Panc1 (cell line): Measurements from ENCODE around the gene WDR6. TPM values are rescaled to one million over a fixed set of nuclear protein-coding genes. Genes with fewer than 3 reads are reported as not detected.

Source experiments
- ATAC-seq: fragments of 200-7000 bp; cut with Tn5 transposase; 2 replicates; pipeline ENCODE4 v1.9.1; 2020; ENCODE audit warnings: mild to moderate bottlenecking, moderate library complexity
- BruUV-seq: library from RNA; stranded (reverse); fragments of 400-500 nt; replicated peaks from 2 replicates; lab custom pipeline; 2021; lab: Mats Ljungman, UMichigan
- CTCF ChIA-PET: fragments of 300-600 bp; sonication (Branson Sonifier 250); formaldehyde crosslinking; loops from one replicate; lab custom pipeline; 2022; ENCODE audit warnings: antibody characterized with exemption; lab: Charles Lee
- POLR2A ChIA-PET: fragments of 300-600 bp; sonication (Branson Sonifier 250); formaldehyde crosslinking; loops from one replicate; lab custom pipeline; 2022; ENCODE audit warnings: antibody characterized with exemption; lab: Charles Lee
- DNase-seq: peaks from one replicate; pipeline ENCODE4 v3.0.0-alpha.2; 2010; ENCODE audit warnings: low read depth, low spot score
- H3K27ac ChIP-seq: 2 replicates; pipeline ENCODE4 v1.5.1; 2011; ENCODE audit warnings: mild to moderate bottlenecking, low read length, inconsistent platforms
- H3K27me3 ChIP-seq: fragments of 200-500 bp; sonication (Bioruptor generic); 2 replicates; pipeline ENCODE4 v1.6.0; 2014; ENCODE audit warnings: low read length, inconsistent platforms; ENCODE audit not compliant: control insufficient read depth, insufficient read depth
- H3K36me3 ChIP-seq: fragments of 200-500 bp; sonication (Bioruptor generic); 2 replicates; pipeline ENCODE4 v1.5.1; 2014; ENCODE audit warnings: inconsistent platforms, mild to moderate bottlenecking, low read length, moderate library complexity; ENCODE audit not compliant: control insufficient read depth, insufficient read depth
- H3K4me1 ChIP-seq: 2 replicates; pipeline ENCODE4 v1.5.1; 2011; ENCODE audit warnings: inconsistent platforms, mild to moderate bottlenecking, low read length, moderate library complexity; ENCODE audit not compliant: control insufficient read depth, insufficient read depth
- H3K4me3 ChIP-seq, 2 experiments: 2 replicates each; pipeline ENCODE4 v1.5.1; 2011 to 2012; ENCODE audit warnings: low read depth in 2 of 2, low read length in 2 of 2, mild to moderate bottlenecking in 2 of 2, inconsistent platforms in 1 of 2, moderate library complexity in 1 of 2
- H3K9me3 ChIP-seq: fragments of 200-500 bp; sonication (Bioruptor generic); 2 replicates; pipeline ENCODE4 v1.5.1; 2014; ENCODE audit warnings: low read depth, mild to moderate bottlenecking, inconsistent platforms, low read length, moderate library complexity; ENCODE audit not compliant: control insufficient read depth, insufficient read depth
- POLR2AphosphoS5 ChIP-seq: IDR thresholded peaks from 2 replicates; pipeline ENCODE4 v1.6.1; 2012; ENCODE audit warnings: mild to moderate bottlenecking, low read depth, low read length, moderate library complexity
- SIN3A ChIP-seq: IDR thresholded peaks from 2 replicates; pipeline ENCODE4 v1.6.1; 2012; ENCODE audit warnings: low read depth, mild to moderate bottlenecking, low read length, moderate library complexity, borderline replicate concordance; ENCODE audit not compliant: insufficient read depth
- TCF7L2 ChIP-seq: IDR thresholded peaks from 2 replicates; pipeline ENCODE4 v1.6.1; 2011; ENCODE audit warnings: mild to moderate bottlenecking, low read depth, low read length, inconsistent platforms
- in situ Hi-C: cut with HindIII; loops from 2 replicates; pipeline ENCODE4 v1.10.0; 2016; ENCODE audit warnings: low sequenced_read_pairs, low pct_unique_long_range_greater_than_20kb
- intact Hi-C: fragments of 100-400 bp; cut with micrococcal nuclease; formaldehyde crosslinking; loops from one replicate; pipeline ENCODE4 v1.10.0; 2022; ENCODE audit not compliant: unreplicated experiment
- total RNA-seq: library from RNA; stranded (reverse); gene quantifications from one replicate; pipeline ENCODE4 v1.2.1, GENCODE V29; 2021; ENCODE audit not compliant: unreplicated experiment
- TF ChIP-seq, protein P1 (sequence below), 2 experiments: IDR thresholded peaks; 2 replicates each; pipeline ENCODE4 v1.6.1; 2011 to 2012; ENCODE audit warnings: low read depth in 2 of 2, control low read depth in 1 of 2, low read length in 1 of 2, mild to moderate bottlenecking in 1 of 2, moderate library complexity in 1 of 2; ENCODE audit not compliant: insufficient read depth in 1 of 2
- TF ChIP-seq, protein P2 (sequence below): fragments of 450-650 bp; IDR thresholded peaks from 2 replicates; pipeline ENCODE4 v1.5.1; 2017; ENCODE audit warnings: mild to moderate bottlenecking

Gene WDR6
- total RNA-seq, 1 experiment from 2014 or later, result 142 TPM

- H3K27me3 ChIP-seq, result no peaks in the 10 kb centered on the region
- peaks cover 24% of the 10 kb centered on the region; the same call in 1 of the 2 replicates for H3K4me1 ChIP-seq
- CTCF ChIA-PET, result no interaction called here
- TF ChIP-seq, protein P1, sequence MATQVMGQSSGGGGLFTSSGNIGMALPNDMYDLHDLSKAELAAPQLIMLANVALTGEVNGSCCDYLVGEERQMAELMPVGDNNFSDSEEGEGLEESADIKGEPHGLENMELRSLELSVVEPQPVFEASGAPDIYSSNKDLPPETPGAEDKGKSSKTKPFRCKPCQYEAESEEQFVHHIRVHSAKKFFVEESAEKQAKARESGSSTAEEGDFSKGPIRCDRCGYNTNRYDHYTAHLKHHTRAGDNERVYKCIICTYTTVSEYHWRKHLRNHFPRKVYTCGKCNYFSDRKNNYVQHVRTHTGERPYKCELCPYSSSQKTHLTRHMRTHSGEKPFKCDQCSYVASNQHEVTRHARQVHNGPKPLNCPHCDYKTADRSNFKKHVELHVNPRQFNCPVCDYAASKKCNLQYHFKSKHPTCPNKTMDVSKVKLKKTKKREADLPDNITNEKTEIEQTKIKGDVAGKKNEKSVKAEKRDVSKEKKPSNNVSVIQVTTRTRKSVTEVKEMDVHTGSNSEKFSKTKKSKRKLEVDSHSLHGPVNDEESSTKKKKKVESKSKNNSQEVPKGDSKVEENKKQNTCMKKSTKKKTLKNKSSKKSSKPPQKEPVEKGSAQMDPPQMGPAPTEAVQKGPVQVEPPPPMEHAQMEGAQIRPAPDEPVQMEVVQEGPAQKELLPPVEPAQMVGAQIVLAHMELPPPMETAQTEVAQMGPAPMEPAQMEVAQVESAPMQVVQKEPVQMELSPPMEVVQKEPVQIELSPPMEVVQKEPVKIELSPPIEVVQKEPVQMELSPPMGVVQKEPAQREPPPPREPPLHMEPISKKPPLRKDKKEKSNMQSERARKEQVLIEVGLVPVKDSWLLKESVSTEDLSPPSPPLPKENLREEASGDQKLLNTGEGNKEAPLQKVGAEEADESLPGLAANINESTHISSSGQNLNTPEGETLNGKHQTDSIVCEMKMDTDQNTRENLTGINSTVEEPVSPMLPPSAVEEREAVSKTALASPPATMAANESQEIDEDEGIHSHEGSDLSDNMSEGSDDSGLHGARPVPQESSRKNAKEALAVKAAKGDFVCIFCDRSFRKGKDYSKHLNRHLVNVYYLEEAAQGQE (IDR thresholded peaks at IDR 0.05; ENCODE audit: insufficient read depth in 1 of 2, low read depth in 2 of 2, low read length in 1 of 2), result no peak
- TF ChIP-seq, protein P2, sequence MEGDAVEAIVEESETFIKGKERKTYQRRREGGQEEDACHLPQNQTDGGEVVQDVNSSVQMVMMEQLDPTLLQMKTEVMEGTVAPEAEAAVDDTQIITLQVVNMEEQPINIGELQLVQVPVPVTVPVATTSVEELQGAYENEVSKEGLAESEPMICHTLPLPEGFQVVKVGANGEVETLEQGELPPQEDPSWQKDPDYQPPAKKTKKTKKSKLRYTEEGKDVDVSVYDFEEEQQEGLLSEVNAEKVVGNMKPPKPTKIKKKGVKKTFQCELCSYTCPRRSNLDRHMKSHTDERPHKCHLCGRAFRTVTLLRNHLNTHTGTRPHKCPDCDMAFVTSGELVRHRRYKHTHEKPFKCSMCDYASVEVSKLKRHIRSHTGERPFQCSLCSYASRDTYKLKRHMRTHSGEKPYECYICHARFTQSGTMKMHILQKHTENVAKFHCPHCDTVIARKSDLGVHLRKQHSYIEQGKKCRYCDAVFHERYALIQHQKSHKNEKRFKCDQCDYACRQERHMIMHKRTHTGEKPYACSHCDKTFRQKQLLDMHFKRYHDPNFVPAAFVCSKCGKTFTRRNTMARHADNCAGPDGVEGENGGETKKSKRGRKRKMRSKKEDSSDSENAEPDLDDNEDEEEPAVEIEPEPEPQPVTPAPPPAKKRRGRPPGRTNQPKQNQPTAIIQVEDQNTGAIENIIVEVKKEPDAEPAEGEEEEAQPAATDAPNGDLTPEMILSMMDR, result no peak
- TF ChIP-seq SIN3A (no peak), TCF7L2 (no peak), POLR2AphosphoS5 (no peak; the same call in 1 of the 2 replicates)
- POLR2A ChIA-PET, result interaction anchor here (0.5 to 1.2 kb wide), 3 partner anchors 16 to 56 kb away, joined by 5 to 9 read pairs (median 6); partner anchors contain the start of gene WDR6
- DNase-seq, result no peak
- intact Hi-C loops (no loop called here), in situ Hi-C loops (no loop called here)
- H3K36me3 ChIP-seq, result peaks cover 9% of the 10 kb centered on the region
- BruUV-seq, result no TSS peak
- H3K9me3 ChIP-seq, result no peaks in the 10 kb centered on the region
- H3K4me3 ChIP-seq, result peak overlapping the region; percentile 71 to 90
- ATAC-seq, result no peak
- H3K27ac ChIP-seq, result peak overlapping the region; percentile 86
These were observed 15.5 kb downstream of the WDR6 start for GRCh38 chr3:49022688-49023171.

GRCh38 chr3:49023775-49024174, 16.6 kb downstream of the WDR6 start:
- POLR2A ChIA-PET, result interaction anchor here (0.6 to 1.2 kb wide), 2 partner anchors 17 to 258 kb away, joined by 3 to 9 read pairs; partner anchors contain the start of gene WDR6
- CTCF ChIA-PET, result no interaction called here
- no peak overlapping the region for H3K4me3 ChIP-seq
- no peaks in the 10 kb centered on the region for H3K27me3 ChIP-seq
- H3K27ac ChIP-seq, result no peak overlapping the region
- DNase-seq (no peak), ATAC-seq (no peak)
- peaks cover 34% of the 10 kb centered on the region for H3K4me1 ChIP-seq
- TF ChIP-seq SIN3A (no peak), POLR2AphosphoS5 (no peak), TCF7L2 (no peak)
- TF ChIP-seq, protein P2, result no peak
- TF ChIP-seq, protein P1 (IDR thresholded peaks at IDR 0.05; ENCODE audit: insufficient read depth in 1 of 2, low read depth in 2 of 2, low read length in 1 of 2), result no peak
- peaks cover 9% of the 10 kb centered on the region for H3K36me3 ChIP-seq
- no TSS peak for BruUV-seq
- in situ Hi-C loops, result no loop called here
- H3K9me3 ChIP-seq, result no peaks in the 10 kb centered on the region
- intact Hi-C loops, result no loop called here
